ENCODE data around the gene MED12L.

GRCh38 chr3:151142929-151143328 lies 57.5 kb downstream of the MED12L start:
- TF ChIP-seq, protein P1, sequence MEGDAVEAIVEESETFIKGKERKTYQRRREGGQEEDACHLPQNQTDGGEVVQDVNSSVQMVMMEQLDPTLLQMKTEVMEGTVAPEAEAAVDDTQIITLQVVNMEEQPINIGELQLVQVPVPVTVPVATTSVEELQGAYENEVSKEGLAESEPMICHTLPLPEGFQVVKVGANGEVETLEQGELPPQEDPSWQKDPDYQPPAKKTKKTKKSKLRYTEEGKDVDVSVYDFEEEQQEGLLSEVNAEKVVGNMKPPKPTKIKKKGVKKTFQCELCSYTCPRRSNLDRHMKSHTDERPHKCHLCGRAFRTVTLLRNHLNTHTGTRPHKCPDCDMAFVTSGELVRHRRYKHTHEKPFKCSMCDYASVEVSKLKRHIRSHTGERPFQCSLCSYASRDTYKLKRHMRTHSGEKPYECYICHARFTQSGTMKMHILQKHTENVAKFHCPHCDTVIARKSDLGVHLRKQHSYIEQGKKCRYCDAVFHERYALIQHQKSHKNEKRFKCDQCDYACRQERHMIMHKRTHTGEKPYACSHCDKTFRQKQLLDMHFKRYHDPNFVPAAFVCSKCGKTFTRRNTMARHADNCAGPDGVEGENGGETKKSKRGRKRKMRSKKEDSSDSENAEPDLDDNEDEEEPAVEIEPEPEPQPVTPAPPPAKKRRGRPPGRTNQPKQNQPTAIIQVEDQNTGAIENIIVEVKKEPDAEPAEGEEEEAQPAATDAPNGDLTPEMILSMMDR (IDR thresholded peaks at IDR 0.05; ENCODE audit: low read length) = no peak
- TF ChIP-seq EZH2 (IDR thresholded peaks at IDR 0.05; ENCODE audit: borderline replicate concordance, low read length) = no peak
